Endothelial cell of hepatic sinusoid (primary cell): Measurements from ENCODE around the gene ARHGEF9.

Experiments
- in situ Hi-C: cut with HindIII; loops from 2 replicates; pipeline ENCODE4 v1.10.0; 2017; ENCODE audit warnings: low sequenced_read_pairs

ARHGEF9 gene

GRCh38 chrX:63746715-63747114, 38.3 kb downstream of the ARHGEF9 start:
- in situ Hi-C loops, result no loop called here

GRCh38 chrX:63746278-63746677, 38.7 kb downstream of the ARHGEF9 start:
- in situ Hi-C loops, result no loop called here

- in situ Hi-C loops, result no loop called here
Observed at GRCh38 chrX:63744850-63745394, 40.1 kb downstream of the ARHGEF9 start.

DNA sequence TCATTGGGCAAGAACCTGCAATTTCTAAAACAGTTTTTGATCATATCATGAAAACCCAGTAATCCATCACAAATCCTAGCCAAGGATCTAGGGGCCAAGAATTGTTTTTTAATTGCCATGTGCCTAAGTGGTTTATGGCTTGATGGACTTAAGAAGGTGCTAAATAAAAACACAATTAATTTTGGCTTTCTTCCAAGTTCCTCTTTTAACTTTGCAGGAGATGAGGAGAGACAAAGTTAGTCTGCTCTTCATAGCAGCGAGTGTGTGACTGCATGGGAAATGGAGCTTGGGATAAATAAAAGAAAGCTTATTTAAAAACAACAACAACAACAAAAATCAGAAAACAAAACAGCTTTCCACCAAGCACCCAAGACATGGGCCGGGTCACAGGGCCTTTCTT, 41.4 kb downstream of the ARHGEF9 start:
- in situ Hi-C loops, result no loop called here

- in situ Hi-C loops, result no loop called here
Observed at GRCh38 chrX:63740382-63740781, 44.6 kb downstream of the ARHGEF9 start.

DNA sequence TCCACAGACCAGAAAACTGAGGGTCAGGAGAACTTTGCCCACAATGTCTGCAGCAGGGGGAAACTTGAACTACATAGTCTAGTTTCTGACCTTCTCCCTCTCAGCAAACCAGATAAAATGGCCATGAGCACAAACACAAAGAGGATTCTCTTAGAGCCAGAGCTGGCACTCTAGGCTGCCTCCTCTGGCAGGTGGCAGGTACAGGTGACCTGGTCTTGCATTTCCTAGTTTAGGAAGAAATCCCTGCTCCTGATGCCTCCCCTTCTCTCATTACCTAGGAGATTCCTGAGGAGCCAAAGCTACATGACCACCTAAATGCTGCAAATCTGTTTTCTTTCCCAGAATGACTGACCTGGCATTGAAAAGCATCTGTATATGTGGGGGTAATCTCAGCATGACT, 45.1 kb downstream of the ARHGEF9 start:
- in situ Hi-C loops, result no loop called here

GRCh38 chrX:63738696-63739095, 46.3 kb downstream of the ARHGEF9 start:
- in situ Hi-C loops, result no loop called here

- in situ Hi-C loops, result no loop called here
Observed at GRCh38 chrX:63737131-63737921, 47.7 kb downstream of the ARHGEF9 start.

DNA sequence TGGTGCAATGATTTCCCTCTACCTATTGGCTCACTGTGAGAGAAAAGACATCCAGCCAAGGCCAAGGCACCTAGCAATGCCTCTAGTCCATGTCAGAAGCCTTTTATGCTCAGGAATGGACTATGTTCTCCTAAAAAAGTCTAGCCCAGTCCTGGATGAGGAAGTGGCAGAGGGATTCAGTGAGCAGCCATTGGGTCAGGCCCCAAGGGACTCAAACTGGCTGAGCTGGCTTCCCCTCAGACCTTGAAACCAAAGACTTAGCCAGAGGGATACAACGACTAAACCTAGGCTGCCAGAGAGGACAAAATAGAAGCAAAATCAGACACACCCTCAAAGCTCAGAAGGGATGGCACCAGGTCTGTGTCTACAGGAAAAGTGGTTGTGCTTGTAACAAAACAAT, 49.1 kb downstream of the ARHGEF9 start:
- in situ Hi-C loops, result no loop called here

GRCh38 chrX:63720293-63720692, 64.7 kb downstream of the ARHGEF9 start:
- in situ Hi-C loops, result no loop called here

- in situ Hi-C loops, result no loop called here
Observed at GRCh38 chrX:63719633-63720032, 65.4 kb downstream of the ARHGEF9 start.

GRCh38 chrX:63718010-63718694, 66.9 kb downstream of the ARHGEF9 start:
- in situ Hi-C loops, result no loop called here

DNA sequence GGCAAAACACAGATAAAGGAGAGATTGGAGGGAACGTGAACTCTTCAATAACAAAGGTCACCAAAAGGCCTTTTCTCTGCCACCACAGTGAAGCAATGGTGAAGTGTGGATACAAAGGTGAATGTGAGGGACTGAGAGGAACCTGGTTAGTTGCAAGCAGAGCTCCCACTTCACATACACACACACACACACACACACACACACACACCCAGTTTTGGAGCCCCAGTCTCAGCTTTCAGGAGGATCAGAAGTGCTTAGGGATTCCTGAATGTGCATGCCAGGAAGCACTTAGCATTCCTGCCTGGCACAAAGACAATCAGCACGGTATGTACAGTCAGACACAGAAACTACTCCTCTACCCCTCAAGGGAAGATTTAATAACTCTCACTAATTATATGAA, 71.5 kb downstream of the ARHGEF9 start:
- in situ Hi-C loops, result no loop called here

- in situ Hi-C loops, result no loop called here
Observed at GRCh38 chrX:63708801-63709200, 76.2 kb downstream of the ARHGEF9 start.

DNA sequence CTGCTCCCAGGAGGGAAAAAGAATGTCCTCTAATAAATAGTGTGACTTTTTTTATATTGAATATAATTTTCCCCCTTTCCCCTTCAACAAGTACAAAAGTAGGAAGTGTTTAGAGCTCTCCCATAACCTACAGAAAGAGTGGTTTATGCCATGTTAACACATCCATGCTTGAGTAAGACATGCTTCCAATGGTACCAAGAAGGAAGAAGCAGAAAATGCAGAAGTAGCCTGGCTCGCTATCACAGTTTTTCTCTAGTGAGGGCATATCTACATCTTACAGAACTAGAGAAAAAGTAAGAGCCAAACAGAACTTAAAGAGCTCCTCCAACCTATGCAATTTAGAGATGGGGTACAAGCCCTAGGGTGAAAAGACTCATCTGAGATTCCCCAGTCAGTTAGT, 82.5 kb downstream of the ARHGEF9 start:
- in situ Hi-C loops, result no loop called here

DNA sequence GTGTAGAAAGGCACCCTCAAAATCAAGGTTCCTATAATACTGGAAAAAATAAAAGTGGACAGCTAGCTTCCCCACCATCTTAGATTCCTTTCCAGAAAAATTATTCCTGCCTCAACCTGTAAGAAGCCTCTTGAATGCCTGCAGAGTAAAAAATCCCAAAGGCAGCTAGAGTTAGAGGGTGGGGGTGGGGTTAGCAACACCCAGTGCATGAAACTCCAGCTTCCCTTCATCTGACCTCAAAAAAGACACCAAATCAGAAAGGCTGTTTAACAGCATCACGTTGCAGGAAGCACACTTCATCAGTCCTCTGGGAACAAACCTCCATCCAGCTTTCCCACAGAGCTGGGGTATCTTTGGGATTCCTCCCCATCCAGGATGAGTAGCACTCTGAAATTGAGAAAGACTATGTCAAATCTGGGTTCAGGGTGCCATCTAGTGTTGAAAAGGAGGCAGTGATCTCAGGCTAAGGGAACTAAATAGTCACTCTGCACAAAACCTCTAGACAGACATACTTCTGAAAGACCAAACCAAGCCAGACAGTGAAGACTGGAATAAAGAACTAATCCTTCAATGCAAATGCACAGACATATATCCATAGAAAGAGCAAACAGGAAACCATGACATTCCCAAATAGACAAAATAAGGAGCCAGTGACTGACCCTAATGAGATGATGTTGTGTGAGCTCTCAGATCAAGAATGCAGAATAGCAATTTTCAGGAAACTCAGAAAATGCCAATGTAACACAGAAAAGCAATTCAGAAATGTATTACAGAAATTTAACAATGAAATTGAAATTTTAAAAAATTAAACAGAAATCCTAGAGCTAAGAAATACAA, 97.9 kb downstream of the ARHGEF9 start:
- in situ Hi-C loops, result no loop called here

GRCh38 chrX:63680423-63680822, 104.6 kb downstream of the ARHGEF9 start:
- in situ Hi-C loops, result no loop called here

GRCh38 chrX:63679432-63679831, 105.6 kb downstream of the ARHGEF9 start:
- in situ Hi-C loops, result no loop called here

- in situ Hi-C loops, result no loop called here
Observed at GRCh38 chrX:63675716-63676115, 109.3 kb downstream of the ARHGEF9 start.

- in situ Hi-C loops, result no loop called here
Observed at GRCh38 chrX:63673896-63674295, 111.1 kb downstream of the ARHGEF9 start.

DNA sequence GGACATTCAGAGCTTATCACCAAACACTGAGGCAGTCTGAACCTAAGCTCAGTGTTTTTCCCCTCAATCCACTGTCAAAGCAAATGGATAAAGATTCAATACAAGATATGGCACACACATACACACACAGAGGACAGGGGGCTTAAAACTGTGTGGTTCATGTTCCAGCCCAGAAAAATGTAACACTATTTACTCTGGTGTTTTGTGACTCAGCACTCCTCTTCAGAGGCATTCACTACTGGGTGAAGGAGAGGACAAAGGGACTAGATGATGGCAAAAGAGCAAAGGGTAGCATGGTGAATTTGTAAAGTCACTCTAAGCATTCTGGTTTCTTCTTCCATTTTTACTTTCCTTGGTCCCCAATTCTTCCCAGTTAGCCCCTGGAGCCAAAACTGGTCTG, 120.3 kb downstream of the ARHGEF9 start:
- in situ Hi-C loops, result no loop called here
